Germinal center (tissue), 1 donor: ENCODE data around the gene DAZAP2.
"Not testable (repeated sequence)": the region's sequence is repeated elsewhere in the genome, so short reads cannot be mapped to it uniquely, and the experiment has no call there.

Experiments used
- DNase-seq: peaks from one replicate; pipeline ENCODE4 v3.0.0; 2012; ENCODE audit warnings: mixed read lengths, low spot score

Gene DAZAP2

GRCh38 chr12:51247523-51248206, 9.0 kb downstream of the DAZAP2 start:
- DNase-seq: no peak

GRCh38 chr12:51253276-51253675, 14.7 kb downstream of the DAZAP2 start:
- DNase-seq: no peak

GRCh38 chr12:51254536-51254935, 15.9 kb downstream of the DAZAP2 start:
- no peak for DNase-seq

- not testable (repeated sequence) for DNase-seq
Measured at GRCh38 chr12:51259600-51259999, 21.0 kb downstream of the DAZAP2 start.

GRCh38 chr12:51262758-51263177, 24.1 kb downstream of the DAZAP2 start:
- DNase-seq: no peak

- DNase-seq: no peak
Measured at GRCh38 chr12:51263341-51263740, 24.7 kb downstream of the DAZAP2 start.

- DNase-seq: no peak
Measured at GRCh38 chr12:51264297-51264696, 25.7 kb downstream of the DAZAP2 start.

- DNase-seq: no peak
Measured at GRCh38 chr12:51265024-51265423, 26.4 kb downstream of the DAZAP2 start.

- DNase-seq: peak; percentile 42
Measured at GRCh38 chr12:51269174-51270066, 30.8 kb downstream of the DAZAP2 start.

- DNase-seq: peak; percentile 71
Measured at GRCh38 chr12:51270067-51270950, 31.7 kb downstream of the DAZAP2 start, which contains the start of gene SMAGP. Gene SMAGP, minus strand, starts transcription at chr12:51270415. Its CDS starts 1,137 bp downstream, at chr12:51269278.

- DNase-seq: no peak
Measured at GRCh38 chr12:51270951-51271518, 32.4 kb downstream of the DAZAP2 start.

GRCh38 chr12:51272810-51273209, 34.2 kb downstream of the DAZAP2 start:
- not testable (repeated sequence) for DNase-seq

GRCh38 chr12:51275088-51275487, 36.5 kb downstream of the DAZAP2 start:
- DNase-seq: no peak

- DNase-seq: no peak
Measured at GRCh38 chr12:51281202-51281924, 42.7 kb downstream of the DAZAP2 start.

GRCh38 chr12:51285843-51286242, 47.2 kb downstream of the DAZAP2 start:
- DNase-seq: no peak

- DNase-seq: peak; percentile 23
Measured at GRCh38 chr12:51291603-51292513, 53.2 kb downstream of the DAZAP2 start.
